Esophagus muscularis mucosa (tissue), 4 donors: ENCODE measurements around the gene ACTN4. TPM values are rescaled to one million over a fixed set of nuclear protein-coding genes. Genes with fewer than 3 reads are reported as not detected.

ENCODE experiments used
- DNase-seq: peaks from one replicate; pipeline ENCODE4 v3.0.0-alpha.2; 2017; ENCODE audit errors: extremely low spot score
- H3K27ac ChIP-seq, 4 donors: fragments of 200-600 bp; sonication (generic); replicated peaks in 1 of 4; 1 replicate in 3 of 4; 2 replicates in 1 of 4; pipeline ENCODE4 v1.5.1; 2016 to 2019; ENCODE audit warnings: mild to moderate bottlenecking in 1 of 4
- H3K27me3 ChIP-seq, 4 donors: fragments of 200-600 bp; sonication (generic); one replicate each; pipeline versions ENCODE4 v1.5.1 to v1.6.0; 2016 to 2019
- H3K36me3 ChIP-seq, 4 donors: fragments of 200-600 bp; sonication (generic); one replicate each; pipeline ENCODE4 v1.5.1; 2016 to 2019
- H3K4me1 ChIP-seq, 4 donors: fragments of 200-600 bp; sonication (generic); one replicate each; pipeline ENCODE4 v1.5.1; 2016 to 2019
- H3K4me3 ChIP-seq, 4 donors: fragments of 200-600 bp; sonication (generic); 1 replicate in 2 of 4; 2 replicates in 2 of 4; pipeline ENCODE4 v1.5.1; 2016 to 2019; ENCODE audit warnings: mild to moderate bottlenecking in 4 of 4, moderate library complexity in 1 of 4
- H3K9me3 ChIP-seq, 4 donors: fragments of 200-600 bp; sonication (generic); 1 replicate in 3 of 4; 2 replicates in 1 of 4; pipeline ENCODE4 v1.5.1; 2016 to 2019
- CTCF ChIP-seq, 3 experiments: fragments of 200-600 bp in 2 of 3; fragments of 450-650 bp in 1 of 3; sonication (generic) in 2 of 3; IDR thresholded peaks; one replicate each; pipeline ENCODE4 v1.5.1; 2017 to 2019; ENCODE audit warnings: antibody characterized with exemption in 3 of 3, mild to moderate bottlenecking in 2 of 3, moderate library complexity in 1 of 3
- EP300 ChIP-seq: sonication (generic); formaldehyde crosslinking; IDR thresholded peaks from one replicate; pipeline ENCODE4 v1.6.1; 2017; ENCODE audit warnings: antibody characterized with exemption
- POLR2A ChIP-seq: fragments of 450-650 bp; IDR thresholded peaks from one replicate; pipeline ENCODE4 v1.6.1; 2017; ENCODE audit warnings: antibody characterized with exemption, moderate library complexity, mild to moderate bottlenecking, low read depth
- POLR2AphosphoS5 ChIP-seq, 2 donors: sonication (generic); formaldehyde crosslinking; IDR thresholded peaks; one replicate each; pipeline ENCODE4 v1.6.1; 2017; ENCODE audit warnings: antibody characterized with exemption in 2 of 2
- WGBS: methylation state at CpG from one replicate; pipeline ENCODE4 v1.1.5; 2018; 5-methylcytosine and 5-hydroxymethylcytosine counted together
- intact Hi-C: fragments of 100-400 bp; cut with DNase I; formaldehyde crosslinking; loops from one replicate; pipeline ENCODE4 v1.15.1; 2023
- total RNA-seq, 4 donors: library from RNA; depleted of rRNA; stranded (reverse); fragments of >200 nt; gene quantifications; one replicate each; pipeline versions ENCODE4 v1.1.0 to v1.2.1, GENCODE V29; 2016

ACTN4 gene
- total RNA-seq, 4 donors from 2014 or later: 416 to 816 (median 598) TPM

DNA sequence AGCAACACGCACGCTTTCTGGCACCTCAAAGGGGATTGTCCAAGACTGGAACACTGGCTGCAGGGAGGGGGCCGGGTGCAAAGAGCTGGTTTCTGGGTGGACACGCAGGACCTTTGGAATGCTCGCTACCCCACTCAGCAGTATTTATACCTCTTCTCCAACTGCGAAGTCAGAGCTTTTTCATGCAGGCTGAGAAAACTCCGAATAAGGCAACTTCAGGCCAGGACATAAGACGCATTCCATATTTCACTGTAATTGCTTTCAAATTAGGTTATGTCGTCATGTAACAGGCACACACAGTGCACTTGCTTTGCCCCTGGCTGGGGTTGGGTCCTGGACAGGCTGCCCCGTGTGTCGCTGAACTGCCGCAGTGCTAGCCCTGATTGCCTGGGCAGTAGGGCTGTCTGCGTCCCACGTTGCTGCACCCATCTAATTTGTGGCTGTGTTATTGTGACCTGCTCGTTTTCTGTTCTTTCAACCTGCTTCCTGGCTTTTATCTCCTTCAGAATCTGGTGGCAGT lies 44.5 kb downstream of the ACTN4 start:
- intact Hi-C loops: loop anchor here (5.0 kb wide), 1 partner anchor 40 kb away; no protein-coding TSS in a partner anchor
- Histone ChIP-seq H3K9me3 (no peaks in the 10 kb centered on the region), H3K27ac (peak overlapping the region; percentile 92 to 98 (median 96)), H3K27me3 (no peaks in the 10 kb centered on the region), H3K4me1 (peaks cover 97 to 100% (median 98%) of the 10 kb centered on the region in 4 donors), H3K4me3 (peak overlapping the region in 3 of 4 donors; percentile 7 to 17 (median 7)), H3K36me3 (peaks cover 0 to 16% (median under 1%) of the 10 kb centered on the region in 4 donors)
- no peak for TF ChIP-seq CTCF (IDR thresholded peaks at IDR 0.05)
- no peak for TF ChIP-seq POLR2A
- peak; percentile 87 to 96 for TF ChIP-seq POLR2AphosphoS5 (IDR thresholded peaks at IDR 0.05)
- peak; percentile 84 for TF ChIP-seq EP300
- WGBS: 42% methylated on average over 15 of the region's 15 CpGs
- no peak for DNase-seq

DNA sequence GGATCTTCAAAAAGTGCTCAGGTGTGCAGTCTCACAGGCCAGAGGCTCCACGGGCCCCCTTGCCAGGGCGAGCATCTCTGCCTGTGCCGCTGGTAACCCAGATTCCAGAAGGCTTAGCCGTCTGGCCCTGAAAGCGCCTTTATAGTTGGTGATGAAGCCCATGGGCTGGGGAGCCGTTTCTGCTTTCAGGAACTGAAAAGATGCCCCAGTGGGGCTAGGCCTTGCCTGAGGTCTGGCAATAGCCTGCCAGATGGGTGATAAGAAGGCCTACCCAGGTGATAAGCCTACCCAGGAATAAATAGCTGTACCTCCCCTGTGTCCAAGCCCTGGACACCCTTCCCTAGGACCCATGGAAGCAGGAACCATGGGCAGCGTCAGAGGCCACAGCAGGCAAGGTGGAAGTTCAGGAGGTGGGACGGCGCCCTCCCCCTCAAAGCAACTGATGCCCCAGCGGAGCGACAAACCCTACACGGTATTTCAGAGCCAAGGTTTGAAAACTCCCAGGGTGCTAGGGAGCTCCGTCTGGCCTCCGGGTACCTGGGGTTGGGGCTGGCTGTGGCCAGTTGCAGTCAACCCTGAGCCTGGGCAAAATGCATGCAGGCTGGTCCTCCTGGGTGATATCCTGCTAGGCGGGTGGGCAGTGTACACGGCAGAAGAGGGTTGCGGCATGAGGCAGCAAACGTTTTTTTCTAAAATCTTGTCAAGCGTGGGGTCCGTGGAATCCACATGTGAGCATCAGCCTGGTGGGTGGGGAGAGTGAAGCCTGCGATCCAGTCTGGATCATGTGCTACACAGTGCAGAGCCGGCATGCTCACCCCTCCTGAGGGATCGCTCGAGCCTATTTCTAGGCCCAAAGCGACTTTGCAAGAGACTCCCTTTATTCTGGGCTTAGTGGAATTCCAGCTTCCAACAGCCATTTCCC lies 45.3 kb downstream of the ACTN4 start:
- Histone ChIP-seq H3K27me3 (no peaks in the 10 kb centered on the region), H3K36me3 (peaks cover 0 to 23% (median 2%) of the 10 kb centered on the region in 4 donors), H3K9me3 (no peaks in the 10 kb centered on the region), H3K27ac (peak overlapping the region; percentile 92 to 98 (median 96)), H3K4me1 (peaks cover 97 to 100% (median 99%) of the 10 kb centered on the region in 4 donors), H3K4me3 (peak overlapping the region in 3 of 4 donors; percentile 7 to 17 (median 7))
- intact Hi-C loops: loop anchor here (5.0 kb wide), 1 partner anchor 40 kb away; no protein-coding TSS in a partner anchor
- no peak for DNase-seq
- TF ChIP-seq CTCF (IDR thresholded peaks at IDR 0.05): no peak
- TF ChIP-seq EP300: no peak
- TF ChIP-seq POLR2AphosphoS5 (IDR thresholded peaks at IDR 0.05): no peak
- no peak for TF ChIP-seq POLR2A
- WGBS: 40% methylated on average over 17 of the region's 25 CpGs

DNA sequence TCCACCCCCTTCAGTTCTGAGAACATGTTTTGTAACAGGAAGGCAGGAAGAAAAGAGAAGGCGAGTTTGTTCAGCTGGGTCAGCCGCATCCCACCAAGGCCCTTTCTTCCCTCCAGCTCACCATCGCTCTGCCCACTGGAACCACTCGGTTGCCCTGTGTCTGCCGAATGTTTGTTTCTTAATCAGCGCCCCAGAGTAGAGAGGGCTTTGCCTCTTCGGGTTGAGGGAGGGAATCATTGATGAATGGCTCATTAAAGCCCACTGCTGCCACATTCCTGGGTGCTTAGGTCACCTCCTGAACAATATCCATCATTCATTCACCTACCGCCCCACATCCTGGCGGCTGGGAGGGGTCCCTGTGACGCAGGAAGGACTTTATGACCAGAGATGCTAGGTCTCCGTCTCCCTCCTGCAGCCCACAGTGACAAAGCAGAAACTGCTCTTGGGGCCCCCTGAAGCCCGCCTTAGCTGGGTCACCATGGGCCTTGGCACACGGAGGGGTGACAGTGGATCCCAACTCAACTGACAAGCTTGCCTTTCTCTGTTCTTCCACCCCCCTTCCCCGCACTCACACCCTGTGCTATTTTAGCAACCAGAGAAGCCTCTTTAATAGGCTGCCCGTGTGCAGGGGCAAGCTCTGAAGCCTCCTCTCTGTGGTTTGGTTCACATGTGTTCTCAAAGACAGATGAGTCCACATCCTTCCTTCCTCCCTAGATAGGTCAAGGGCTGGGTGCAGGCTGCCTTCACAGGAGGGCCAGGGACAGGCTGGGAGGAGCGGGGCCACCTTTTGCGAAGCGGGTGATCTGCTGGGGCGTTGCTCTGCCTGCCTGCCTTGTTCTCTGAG lies 46.2 kb downstream of the ACTN4 start:
- no peak for DNase-seq
- Histone ChIP-seq H3K27ac (peak overlapping the region; percentile 92 to 98 (median 96)), H3K36me3 (peaks cover 0 to 27% (median 2%) of the 10 kb centered on the region in 4 donors), H3K9me3 (no peaks in the 10 kb centered on the region), H3K4me1 (peaks cover 97 to 100% (median 99%) of the 10 kb centered on the region in 4 donors), H3K4me3 (peak overlapping the region in 1 of 4 donors; percentile 5), H3K27me3 (no peaks in the 10 kb centered on the region)
- intact Hi-C loops: loop anchor here (5.0 kb wide), 1 partner anchor 41 kb away; no protein-coding TSS in a partner anchor
- TF ChIP-seq EP300 (no peak), POLR2AphosphoS5 (IDR thresholded peaks at IDR 0.05) (peak in 1 of 2 donors; percentile 59), CTCF (IDR thresholded peaks at IDR 0.05) (no peak), POLR2A (no peak)
- WGBS: 41% methylated on average over 19 of the region's 19 CpGs

DNA sequence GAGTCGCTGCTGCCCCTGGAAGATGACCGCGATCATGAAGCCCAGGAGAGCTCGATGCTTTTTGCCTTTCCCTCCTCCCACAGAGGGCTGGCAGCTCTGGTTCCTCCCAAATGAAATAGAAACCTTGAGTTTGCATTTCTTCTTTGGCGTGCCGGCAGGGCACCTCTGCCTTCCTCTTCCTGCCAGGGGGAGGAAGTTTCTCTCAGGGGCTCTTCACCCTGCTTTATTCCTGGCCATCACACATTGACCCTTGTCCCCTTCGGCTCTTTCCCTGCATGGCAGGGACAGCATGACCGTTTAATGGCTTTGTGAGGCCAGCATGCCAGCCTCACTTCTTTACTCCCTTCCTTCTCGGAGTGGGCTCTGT lies 47.9 kb downstream of the ACTN4 start:
- H3K27me3 ChIP-seq: no peaks in the 10 kb centered on the region
- WGBS: 58% methylated on average over 9 of the region's 9 CpGs
- peak overlapping the region; percentile 92 to 98 (median 96) for H3K27ac ChIP-seq
- peaks cover 99 to 100% (median 100%) of the 10 kb centered on the region in 4 donors for H3K4me1 ChIP-seq
- DNase-seq: no peak
- TF ChIP-seq POLR2AphosphoS5 (IDR thresholded peaks at IDR 0.05): no peak
- TF ChIP-seq POLR2A: no peak
- TF ChIP-seq EP300: no peak
- no peak for TF ChIP-seq CTCF (IDR thresholded peaks at IDR 0.05)
- intact Hi-C loops: no loop called here
- H3K36me3 ChIP-seq: peaks cover 0 to 31% (median 3%) of the 10 kb centered on the region in 4 donors
- peak overlapping the region in 1 of 4 donors; percentile 10 for H3K4me3 ChIP-seq
- H3K9me3 ChIP-seq: no peaks in the 10 kb centered on the region
